Measurements from ENCODE around the gene SUN1. TPM values are rescaled to one million over a fixed set of nuclear protein-coding genes. Genes with fewer than 3 reads are reported as not detected.
A peak's percentile ranks its signal among the peaks of the same experiment; 100 is the strongest.

Gene SUN1
- total and polyA plus RNA-seq, 9 of the 15 experiments (the other 6 are each of a cell fraction or from before 2014, with no cell fraction given): 36.8 to 132 (median 62.3) TPM

DNA sequence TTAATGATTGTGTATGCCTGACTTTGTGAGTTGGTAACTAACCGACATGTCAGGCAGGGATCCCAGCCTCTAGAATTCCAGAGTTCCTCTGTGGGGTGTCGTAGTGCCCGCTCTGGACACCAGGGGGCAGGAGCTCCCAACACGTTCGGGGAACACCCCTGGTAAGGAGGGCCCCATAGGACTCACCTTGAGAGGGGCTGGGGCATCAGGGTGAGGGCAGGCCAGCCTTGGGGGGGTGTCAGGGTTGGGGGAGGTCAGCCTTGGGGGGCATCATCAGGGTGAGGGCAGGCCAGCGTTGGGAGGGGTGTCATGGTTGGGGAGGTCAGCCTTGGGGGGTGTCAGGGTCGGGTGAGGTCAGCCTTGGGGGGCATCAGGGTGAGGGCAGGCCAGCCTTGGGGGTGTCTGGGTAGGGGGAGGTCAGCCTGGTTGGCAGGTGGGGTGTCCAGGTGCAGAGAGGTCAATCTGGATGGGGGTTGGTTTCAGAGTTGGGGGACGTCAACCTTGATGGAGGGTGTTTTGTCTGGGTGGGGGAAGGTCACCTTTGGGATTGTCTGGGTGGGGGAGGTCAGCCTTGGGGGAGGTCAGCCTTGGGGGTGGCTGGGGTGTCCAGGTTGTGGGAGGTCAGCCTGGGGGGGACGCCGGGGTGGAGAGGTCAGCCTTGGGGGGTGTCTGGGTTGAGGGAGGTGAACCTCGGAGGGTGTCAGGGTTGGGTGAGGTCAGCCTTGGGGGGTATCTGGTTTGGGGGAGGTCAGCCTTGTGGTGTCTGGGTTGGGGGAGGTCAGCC lies 45.6 kb upstream of the SUN1 start (continued):
- TF ChIP-seq RERE (CRISPR knock-in tag; IDR thresholded peaks at IDR 0.05; ENCODE audit: borderline replicate concordance) (no peak), RFX7 (CRISPR knock-in tag; IDR thresholded peaks at IDR 0.05) (no peak), COPS2 (conservative IDR thresholded peaks at IDR 0.05) (no peak), HMG20A (CRISPR knock-in tag; conservative IDR thresholded peaks at IDR 0.05) (no peak), RBM34 (IDR thresholded peaks at IDR 0.05; ENCODE audit: borderline replicate concordance, insufficient read depth, low read length) (no peak), ZNF586 (CRISPR knock-in tag; conservative IDR thresholded peaks at IDR 0.05) (no peak), ARID1B (IDR thresholded peaks at IDR 0.05) (no peak), ZSCAN29 (IDR thresholded peaks at IDR 0.05) (no peak), SMAD3 (CRISPR knock-in tag; conservative IDR thresholded peaks at IDR 0.05) (no peak), SAP30 (IDR thresholded peaks at IDR 0.05; ENCODE audit: borderline replicate concordance, insufficient read depth, low read depth, low read length, poor library complexity, severe bottlenecking) (no peak), SMARCC2 (IDR thresholded peaks at IDR 0.05; ENCODE audit: low read depth) (no peak), ARID2 (IDR thresholded peaks at IDR 0.05) (peak; percentile 47; the same call in 1 of the 2 replicates)
- TF ChIP-seq, protein P1, sequence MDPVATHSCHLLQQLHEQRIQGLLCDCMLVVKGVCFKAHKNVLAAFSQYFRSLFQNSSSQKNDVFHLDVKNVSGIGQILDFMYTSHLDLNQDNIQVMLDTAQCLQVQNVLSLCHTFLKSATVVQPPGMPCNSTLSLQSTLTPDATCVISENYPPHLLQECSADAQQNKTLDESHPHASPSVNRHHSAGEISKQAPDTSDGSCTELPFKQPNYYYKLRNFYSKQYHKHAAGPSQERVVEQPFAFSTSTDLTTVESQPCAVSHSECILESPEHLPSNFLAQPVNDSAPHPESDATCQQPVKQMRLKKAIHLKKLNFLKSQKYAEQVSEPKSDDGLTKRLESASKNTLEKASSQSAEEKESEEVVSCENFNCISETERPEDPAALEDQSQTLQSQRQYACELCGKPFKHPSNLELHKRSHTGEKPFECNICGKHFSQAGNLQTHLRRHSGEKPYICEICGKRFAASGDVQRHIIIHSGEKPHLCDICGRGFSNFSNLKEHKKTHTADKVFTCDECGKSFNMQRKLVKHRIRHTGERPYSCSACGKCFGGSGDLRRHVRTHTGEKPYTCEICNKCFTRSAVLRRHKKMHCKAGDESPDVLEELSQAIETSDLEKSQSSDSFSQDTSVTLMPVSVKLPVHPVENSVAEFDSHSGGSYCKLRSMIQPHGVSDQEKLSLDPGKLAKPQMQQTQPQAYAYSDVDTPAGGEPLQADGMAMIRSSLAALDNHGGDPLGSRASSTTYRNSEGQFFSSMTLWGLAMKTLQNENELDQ (CRISPR knock-in tag; IDR thresholded peaks at IDR 0.05; ENCODE audit: borderline replicate concordance): no peak
